SK-N-SH (cell line): ENCODE data around the gene LRSAM1. TPM values are rescaled to one million over a fixed set of nuclear protein-coding genes. Genes with fewer than 3 reads are reported as not detected.

Experiments
- CTCF ChIA-PET: fragments of 300-600, 350-600 bp; formaldehyde crosslinking; extraction: SDS; loops from one replicate; lab custom pipeline; 2021; lab: Yijun Ruan, JAX
- POLR2A ChIA-PET: fragments of 350-600 bp; sonication (Branson Sonifier 250); formaldehyde crosslinking; extraction: SDS; loops from one replicate; lab custom pipeline; 2020; ENCODE audit warnings: antibody characterized with exemption, inconsistent platforms; lab: Yijun Ruan, JAX
- DNase-seq: peaks from one replicate; pipeline ENCODE4 v3.0.0; 2012
- H2AFZ ChIP-seq: fragments of 200-600 bp; sonication (generic); 2 replicates; pipeline ENCODE4 v1.8.1; 2016; ENCODE audit warnings: antibody characterized with exemption, mild to moderate bottlenecking, low read depth
- H3F3A ChIP-seq: fragments of 200-600 bp; sonication (generic); replicated peaks from 2 replicates; pipeline ENCODE3; 2016; ENCODE audit warnings: antibody characterized with exemption, mild to moderate bottlenecking; ENCODE audit not compliant: insufficient read depth
- H3K27ac ChIP-seq, 2 experiments: fragments of 200-500 bp in 1 of 2; fragments of 200-600 bp in 1 of 2; sonication (Bioruptor generic) in 1 of 2; sonication (generic), shearing (Covaris generic) in 1 of 2; 2 replicates each; pipeline versions ENCODE4 v1.5.1 to v1.6.1; 2014 to 2016; ENCODE audit warnings: low read depth in 2 of 2, inconsistent platforms in 1 of 2, low read length in 1 of 2, mild to moderate bottlenecking in 1 of 2, mixed read lengths in 1 of 2
- H3K27me3 ChIP-seq: fragments of 200-600 bp; sonication (generic), shearing (Covaris generic); 2 replicates; pipeline ENCODE4 v1.6.1; 2016; ENCODE audit warnings: mixed run types; ENCODE audit not compliant: insufficient read depth
- H3K36me3 ChIP-seq, 2 experiments: fragments of 200-500 bp in 1 of 2; fragments of 200-600 bp in 1 of 2; sonication (Bioruptor generic) in 1 of 2; sonication (generic) in 1 of 2; replicated peaks in 1 of 2; 2 replicates each; pipeline versions ENCODE3 to v1.5.1; 2014 to 2016; ENCODE audit warnings: low read length in 1 of 2, mild to moderate bottlenecking in 1 of 2; ENCODE audit not compliant: insufficient read depth in 2 of 2, control insufficient read depth in 1 of 2
- H3K4me1 ChIP-seq, 2 experiments: fragments of 200-500 bp in 1 of 2; fragments of 200-600 bp in 1 of 2; sonication (Bioruptor generic) in 1 of 2; sonication (generic), shearing (Covaris generic) in 1 of 2; 2 replicates each; pipeline versions ENCODE4 v1.5.1 to v1.6.1; 2014 to 2016; ENCODE audit warnings: low read depth in 1 of 2, low read length in 1 of 2, mixed run types in 1 of 2; ENCODE audit not compliant: insufficient read depth in 2 of 2, control insufficient read depth in 1 of 2
- H3K4me2 ChIP-seq: fragments of 200-600 bp; sonication (generic), shearing (Covaris generic); 2 replicates; pipeline ENCODE4 v1.6.1; 2017; ENCODE audit warnings: mixed run types
- H3K4me3 ChIP-seq, 2 experiments: fragments of 200-500 bp in 1 of 2; fragments of 200-600 bp in 1 of 2; sonication (Bioruptor generic) in 1 of 2; sonication (generic), shearing (Covaris generic) in 1 of 2; 2 replicates each; pipeline versions ENCODE4 v1.5.1 to v1.8.1; 2014 to 2016; ENCODE audit warnings: low read depth in 2 of 2, inconsistent platforms in 1 of 2, low read length in 1 of 2, mild to moderate bottlenecking in 1 of 2, mixed read lengths in 1 of 2, moderate library complexity in 1 of 2
- H3K79me2 ChIP-seq: fragments of 200-600 bp; sonication (generic); 2 replicates; pipeline ENCODE4 v1.8.1; 2017; ENCODE audit warnings: mild to moderate bottlenecking; ENCODE audit not compliant: insufficient read depth
- H3K9ac ChIP-seq: fragments of 200-600 bp; sonication (generic); 2 replicates; pipeline ENCODE4 v1.6.1; 2017; ENCODE audit warnings: mixed run types
- H3K9me2 ChIP-seq: fragments of 200-600 bp; sonication (generic); 2 replicates; pipeline ENCODE4 v1.6.1; 2017; ENCODE audit warnings: mixed run types
- H3K9me3 ChIP-seq: fragments of 200-600 bp; sonication (generic); 2 replicates; pipeline ENCODE4 v1.6.1; 2017; ENCODE audit warnings: mixed run types, mild to moderate bottlenecking, moderate library complexity
- H4K20me1 ChIP-seq: fragments of 200-600 bp; sonication (generic); 2 replicates; pipeline ENCODE4 v1.6.1; 2017; ENCODE audit warnings: mild to moderate bottlenecking, mixed run types; ENCODE audit not compliant: insufficient read depth
- ELF1 ChIP-seq: IDR thresholded peaks from 2 replicates; pipeline ENCODE4 v1.4.0; 2012
- EP300 ChIP-seq, 2 experiments: IDR thresholded peaks; 2 replicates each; pipeline versions ENCODE4 v1.4.0 to v1.6.1; 2012; ENCODE audit warnings: borderline replicate concordance in 1 of 2, low read depth in 1 of 2, low read length in 1 of 2
- IRF3 ChIP-seq: fragments of 150-350 bp; IDR thresholded peaks from 2 replicates; pipeline ENCODE4 v1.6.1; 2016; ENCODE audit warnings: mild to moderate bottlenecking, low read depth, low read length
- JUND ChIP-seq: IDR thresholded peaks from 2 replicates; pipeline ENCODE4 v1.4.0; 2012
- MEF2A ChIP-seq: IDR thresholded peaks from 2 replicates; pipeline ENCODE4 v1.4.0; 2012; ENCODE audit warnings: low read depth, borderline replicate concordance
- POLR2AphosphoS5 ChIP-seq: IDR thresholded peaks from 2 replicates; pipeline ENCODE4 v1.6.1; 2012; ENCODE audit warnings: low read depth, low read length
- RAD21 ChIP-seq: IDR thresholded peaks from 2 replicates; pipeline ENCODE4 v1.6.1; 2012; ENCODE audit warnings: mild to moderate bottlenecking, low read length
- RCOR1 ChIP-seq: fragments of 150-350 bp; IDR thresholded peaks from 2 replicates; pipeline ENCODE4 v1.6.1; 2017; ENCODE audit warnings: antibody characterized with exemption, low read length
- RFX5 ChIP-seq: IDR thresholded peaks from 2 replicates; pipeline ENCODE4 v1.6.1; 2012; ENCODE audit warnings: mild to moderate bottlenecking, improper control_type of control experiment, low read length
- RXRA ChIP-seq: IDR thresholded peaks from 2 replicates; pipeline ENCODE4 v1.4.0; 2012; ENCODE audit warnings: low read depth, mild to moderate bottlenecking, borderline replicate concordance
- SIN3A ChIP-seq: IDR thresholded peaks from 2 replicates; pipeline ENCODE4 v1.6.1; 2012; ENCODE audit warnings: low read depth, mild to moderate bottlenecking, low read length, moderate library complexity, borderline replicate concordance
- TAF1 ChIP-seq: IDR thresholded peaks from 2 replicates; pipeline ENCODE4 v1.6.1; 2012; ENCODE audit warnings: low read depth, mild to moderate bottlenecking, low read length, moderate library complexity, borderline replicate concordance
- TCF12 ChIP-seq: IDR thresholded peaks from 2 replicates; pipeline ENCODE4 v1.4.0; 2012
- TEAD4 ChIP-seq: IDR thresholded peaks from 2 replicates; pipeline ENCODE4 v1.4.0; 2012; ENCODE audit warnings: mild to moderate bottlenecking, borderline replicate concordance; ENCODE audit not compliant: insufficient read depth
- USF1 ChIP-seq: IDR thresholded peaks from 2 replicates; pipeline ENCODE4 v1.4.0; 2012; ENCODE audit warnings: low read depth, borderline replicate concordance
- WGBS: methylation state at CpG from one replicate; pipeline ENCODE4 v1.1.6; 2017; ENCODE audit warnings: low lambda C conversion rate; 5-methylcytosine and 5-hydroxymethylcytosine counted together
- polyA plus RNA-seq, 3 experiments: library from polyadenylated mRNA; depleted of rRNA; stranded (reverse); fragments of >200 nt; gene quantifications; 2 replicates each; pipeline ENCODE4 v1.2.3, GENCODE V29; 2012
- TF ChIP-seq, protein P1 (sequence below): fragments of 150-350 bp; IDR thresholded peaks from 2 replicates; pipeline ENCODE4 v1.6.1; 2017; ENCODE audit warnings: antibody characterized with exemption, low read length, low read depth, borderline replicate concordance
- TF ChIP-seq, protein P2 (sequence below): IDR thresholded peaks from 2 replicates; pipeline ENCODE4 v1.6.1; 2012; ENCODE audit warnings: mild to moderate bottlenecking, low read depth, low read length, moderate library complexity

The LRSAM1 gene
- polyA plus RNA-seq, 1 of the 3 experiments (the other 2 are of a cell fraction) = 8.0 TPM

- TF ChIP-seq, protein P1, sequence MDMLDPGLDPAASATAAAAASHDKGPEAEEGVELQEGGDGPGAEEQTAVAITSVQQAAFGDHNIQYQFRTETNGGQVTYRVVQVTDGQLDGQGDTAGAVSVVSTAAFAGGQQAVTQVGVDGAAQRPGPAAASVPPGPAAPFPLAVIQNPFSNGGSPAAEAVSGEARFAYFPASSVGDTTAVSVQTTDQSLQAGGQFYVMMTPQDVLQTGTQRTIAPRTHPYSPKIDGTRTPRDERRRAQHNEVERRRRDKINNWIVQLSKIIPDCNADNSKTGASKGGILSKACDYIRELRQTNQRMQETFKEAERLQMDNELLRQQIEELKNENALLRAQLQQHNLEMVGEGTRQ = no peak
- TF ChIP-seq MEF2A (no peak), RCOR1 (no peak), RXRA (no peak), EP300 (IDR thresholded peaks at IDR 0.05; ENCODE audit: borderline replicate concordance in 1 of 2, low read depth in 1 of 2, low read length in 1 of 2) (no peak), USF1 (no peak), IRF3 (no peak), POLR2AphosphoS5 (no peak), JUND (no peak), RAD21 (no peak), TEAD4 (no peak), TCF12 (no peak), TAF1 (no peak), RFX5 (no peak), ELF1 (no peak), SIN3A (no peak)
- TF ChIP-seq, protein P2, sequence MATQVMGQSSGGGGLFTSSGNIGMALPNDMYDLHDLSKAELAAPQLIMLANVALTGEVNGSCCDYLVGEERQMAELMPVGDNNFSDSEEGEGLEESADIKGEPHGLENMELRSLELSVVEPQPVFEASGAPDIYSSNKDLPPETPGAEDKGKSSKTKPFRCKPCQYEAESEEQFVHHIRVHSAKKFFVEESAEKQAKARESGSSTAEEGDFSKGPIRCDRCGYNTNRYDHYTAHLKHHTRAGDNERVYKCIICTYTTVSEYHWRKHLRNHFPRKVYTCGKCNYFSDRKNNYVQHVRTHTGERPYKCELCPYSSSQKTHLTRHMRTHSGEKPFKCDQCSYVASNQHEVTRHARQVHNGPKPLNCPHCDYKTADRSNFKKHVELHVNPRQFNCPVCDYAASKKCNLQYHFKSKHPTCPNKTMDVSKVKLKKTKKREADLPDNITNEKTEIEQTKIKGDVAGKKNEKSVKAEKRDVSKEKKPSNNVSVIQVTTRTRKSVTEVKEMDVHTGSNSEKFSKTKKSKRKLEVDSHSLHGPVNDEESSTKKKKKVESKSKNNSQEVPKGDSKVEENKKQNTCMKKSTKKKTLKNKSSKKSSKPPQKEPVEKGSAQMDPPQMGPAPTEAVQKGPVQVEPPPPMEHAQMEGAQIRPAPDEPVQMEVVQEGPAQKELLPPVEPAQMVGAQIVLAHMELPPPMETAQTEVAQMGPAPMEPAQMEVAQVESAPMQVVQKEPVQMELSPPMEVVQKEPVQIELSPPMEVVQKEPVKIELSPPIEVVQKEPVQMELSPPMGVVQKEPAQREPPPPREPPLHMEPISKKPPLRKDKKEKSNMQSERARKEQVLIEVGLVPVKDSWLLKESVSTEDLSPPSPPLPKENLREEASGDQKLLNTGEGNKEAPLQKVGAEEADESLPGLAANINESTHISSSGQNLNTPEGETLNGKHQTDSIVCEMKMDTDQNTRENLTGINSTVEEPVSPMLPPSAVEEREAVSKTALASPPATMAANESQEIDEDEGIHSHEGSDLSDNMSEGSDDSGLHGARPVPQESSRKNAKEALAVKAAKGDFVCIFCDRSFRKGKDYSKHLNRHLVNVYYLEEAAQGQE = no peak
- TF ChIP-seq, all 33 proteins: peak for 0
- H3K27ac ChIP-seq = no peak overlapping the region
- H3K4me2 ChIP-seq = no peak overlapping the region
- H3K9me2 ChIP-seq = no peaks in the 10 kb centered on the region
- DNase-seq = no peak
- ChIA-PET CTCF (interaction anchor here (0.6 to 1.0 kb wide), 2 partner anchors 21 to 25 kb away, joined by 3 read pairs; no protein-coding TSS in a partner anchor), POLR2A (no interaction called here)
- H3K4me3 ChIP-seq = no peak overlapping the region
- H3K27me3 ChIP-seq = no peaks in the 10 kb centered on the region
- WGBS = 93% methylated on average over 3 of the region's 3 CpGs
- no peaks in the 10 kb centered on the region for H3F3A ChIP-seq
- H2AFZ ChIP-seq = no peak overlapping the region
- no peak overlapping the region for H3K9ac ChIP-seq
- no peaks in the 10 kb centered on the region for H3K9me3 ChIP-seq
- H3K79me2 ChIP-seq = no peaks in the 10 kb centered on the region
- H3K36me3 ChIP-seq = peaks cover 0 to 8% of the 10 kb centered on the region in 2 experiments
- H3K4me1 ChIP-seq = no peaks in the 10 kb centered on the region
- no peaks in the 10 kb centered on the region for H4K20me1 ChIP-seq
Measured at GRCh38 chr9:127470662-127471061, 19.4 kb downstream of the LRSAM1 start.
